ENCODE measurements around the gene ADGRG3.

DNA sequence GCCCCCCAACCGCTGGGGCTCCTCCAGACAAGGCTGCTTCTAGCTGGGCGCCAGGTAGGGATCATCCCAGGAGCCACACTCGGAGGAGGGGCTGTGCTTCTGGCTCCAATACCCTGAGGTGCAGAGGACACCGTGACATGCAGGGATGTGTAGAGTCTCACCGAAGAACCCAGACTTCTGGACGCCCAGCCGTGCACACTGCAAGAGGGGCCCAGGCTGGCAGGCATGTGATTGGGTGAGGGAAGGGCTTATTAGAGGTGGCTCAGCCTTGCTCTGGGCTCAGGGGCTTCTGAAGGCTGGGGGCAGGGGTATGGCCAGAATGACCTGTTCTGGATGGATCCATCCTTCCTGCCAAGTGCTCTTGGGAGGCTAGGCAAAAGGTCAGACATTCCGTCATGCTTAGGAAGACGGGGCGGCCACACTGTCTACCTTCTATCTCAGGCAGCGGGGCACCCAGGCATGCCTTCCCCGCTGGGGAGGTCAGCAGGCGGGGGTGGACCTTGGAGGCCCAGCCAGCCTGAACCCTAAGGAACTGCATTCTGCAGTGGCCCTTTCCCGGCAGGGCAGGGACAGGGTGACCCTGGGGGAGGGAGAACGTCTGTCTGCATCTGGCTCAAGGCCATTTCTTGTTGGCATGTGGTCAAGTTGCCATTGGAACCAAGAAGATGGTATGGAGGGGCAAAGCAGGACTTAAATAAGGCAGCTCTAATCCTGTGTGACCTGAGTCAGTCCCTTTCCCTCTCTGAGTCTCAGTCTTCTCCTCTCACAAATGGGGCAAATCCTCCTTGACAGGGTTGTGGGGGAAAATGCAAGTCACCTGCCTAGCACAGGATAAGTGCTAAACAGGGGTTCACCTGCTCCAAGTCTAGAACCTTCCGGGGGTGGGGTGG, 45.5 kb upstream of the ADGRG3 start:
- no peak for TF ChIP-seq FOXM1 (IDR thresholded peaks at IDR 0.05; ENCODE audit: borderline replicate concordance)
- no peak for TF ChIP-seq LEF1 (IDR thresholded peaks at IDR 0.05; ENCODE audit: borderline replicate concordance)
